GM12875 (cell line): Measurements from ENCODE around the gene MAP3K4.

Source experiments
- H3K4me3 ChIP-seq: one replicate; pipeline ENCODE4 v1.5.1; 2011; ENCODE audit warnings: low read depth, low read length, control low read depth
- TF ChIP-seq, protein P1 (sequence below): IDR thresholded peaks from 2 replicates; pipeline ENCODE4 v1.5.1; 2011; ENCODE audit warnings: low read depth, mild to moderate bottlenecking, control low read depth, inconsistent platforms, low read length, moderate library complexity, borderline replicate concordance; ENCODE audit not compliant: insufficient read depth

MAP3K4 gene

DNA sequence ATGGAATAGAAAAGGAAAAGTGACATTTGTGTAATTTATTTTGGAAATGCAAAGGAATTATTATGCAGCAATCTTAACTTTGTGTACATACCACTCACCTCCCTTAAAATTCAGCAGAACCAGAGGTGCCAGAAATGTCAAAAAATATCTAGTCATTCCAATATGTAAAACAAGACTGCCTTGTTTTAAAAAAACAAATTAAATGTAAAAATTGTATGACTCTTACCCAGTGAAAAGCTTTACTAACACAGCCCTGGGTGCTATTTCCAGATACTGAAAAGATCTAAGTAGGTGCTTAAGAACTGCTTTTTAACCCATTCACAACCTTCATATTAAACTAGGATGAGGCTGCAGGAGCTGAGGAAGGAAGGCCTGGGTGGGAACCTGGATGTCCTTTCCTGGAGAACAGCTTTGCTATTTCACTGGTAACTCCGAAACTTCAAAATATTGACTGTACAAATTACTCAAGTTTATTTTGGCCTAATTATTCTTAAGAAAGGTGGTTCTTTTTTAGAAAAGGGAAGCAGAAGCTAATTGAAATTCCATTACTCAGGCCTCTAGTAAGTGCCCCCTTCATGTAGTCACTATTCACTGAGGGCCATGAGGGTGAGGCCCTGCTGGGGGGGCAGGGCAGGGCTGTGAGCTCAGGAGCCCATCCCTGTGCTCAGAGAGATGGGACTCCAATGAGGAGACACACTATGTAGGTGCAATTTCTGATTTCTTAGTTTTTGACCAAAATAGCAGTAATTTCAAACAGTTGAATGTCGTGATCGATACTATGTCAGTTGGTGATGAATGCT, 139.6 kb downstream of the MAP3K4 start:
- TF ChIP-seq, protein P1, sequence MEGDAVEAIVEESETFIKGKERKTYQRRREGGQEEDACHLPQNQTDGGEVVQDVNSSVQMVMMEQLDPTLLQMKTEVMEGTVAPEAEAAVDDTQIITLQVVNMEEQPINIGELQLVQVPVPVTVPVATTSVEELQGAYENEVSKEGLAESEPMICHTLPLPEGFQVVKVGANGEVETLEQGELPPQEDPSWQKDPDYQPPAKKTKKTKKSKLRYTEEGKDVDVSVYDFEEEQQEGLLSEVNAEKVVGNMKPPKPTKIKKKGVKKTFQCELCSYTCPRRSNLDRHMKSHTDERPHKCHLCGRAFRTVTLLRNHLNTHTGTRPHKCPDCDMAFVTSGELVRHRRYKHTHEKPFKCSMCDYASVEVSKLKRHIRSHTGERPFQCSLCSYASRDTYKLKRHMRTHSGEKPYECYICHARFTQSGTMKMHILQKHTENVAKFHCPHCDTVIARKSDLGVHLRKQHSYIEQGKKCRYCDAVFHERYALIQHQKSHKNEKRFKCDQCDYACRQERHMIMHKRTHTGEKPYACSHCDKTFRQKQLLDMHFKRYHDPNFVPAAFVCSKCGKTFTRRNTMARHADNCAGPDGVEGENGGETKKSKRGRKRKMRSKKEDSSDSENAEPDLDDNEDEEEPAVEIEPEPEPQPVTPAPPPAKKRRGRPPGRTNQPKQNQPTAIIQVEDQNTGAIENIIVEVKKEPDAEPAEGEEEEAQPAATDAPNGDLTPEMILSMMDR: no peak
- no peak overlapping the region for H3K4me3 ChIP-seq

DNA sequence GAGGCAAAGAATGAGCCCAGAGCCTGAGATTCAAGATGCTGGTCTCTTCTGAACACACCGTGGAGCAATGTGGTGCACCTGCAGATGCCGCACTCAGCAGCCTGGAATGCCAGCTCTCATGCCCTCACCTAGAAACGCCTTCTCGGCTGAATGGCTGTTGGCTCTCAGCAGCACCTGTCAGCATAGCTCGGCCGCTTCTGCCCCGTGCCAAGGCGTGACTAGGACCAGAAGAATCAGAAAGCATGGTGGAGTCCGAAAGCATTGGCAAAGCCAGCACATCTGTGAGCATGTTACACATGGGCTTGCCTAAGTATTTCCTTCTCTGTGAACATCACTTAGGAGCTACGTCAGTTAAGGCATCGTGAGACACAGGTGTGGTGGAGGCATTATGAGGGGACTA, 140.8 kb downstream of the MAP3K4 start:
- TF ChIP-seq, protein P1: no peak
- no peak overlapping the region for H3K4me3 ChIP-seq

DNA sequence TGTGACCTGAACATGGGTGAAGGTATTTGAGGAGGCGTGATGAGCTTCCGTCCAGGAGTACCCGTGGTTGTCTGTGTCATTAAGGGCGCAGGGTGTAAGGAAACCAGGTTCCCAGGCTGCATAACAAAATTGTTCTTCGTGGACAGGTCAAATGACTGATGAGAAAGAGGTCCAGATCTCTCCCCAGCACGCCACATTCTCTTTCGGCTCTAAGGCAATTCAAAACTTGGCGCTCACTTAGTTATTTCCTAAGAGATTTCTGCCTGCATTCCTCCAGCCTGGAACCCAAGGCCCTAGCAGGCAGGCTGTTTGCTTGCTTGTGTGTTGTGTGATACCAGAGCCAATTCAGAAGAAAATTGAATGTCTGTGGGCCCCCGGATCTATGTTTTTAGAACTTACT, 142.4 kb downstream of the MAP3K4 start:
- H3K4me3 ChIP-seq: no peak overlapping the region
- TF ChIP-seq, protein P1: no peak

DNA sequence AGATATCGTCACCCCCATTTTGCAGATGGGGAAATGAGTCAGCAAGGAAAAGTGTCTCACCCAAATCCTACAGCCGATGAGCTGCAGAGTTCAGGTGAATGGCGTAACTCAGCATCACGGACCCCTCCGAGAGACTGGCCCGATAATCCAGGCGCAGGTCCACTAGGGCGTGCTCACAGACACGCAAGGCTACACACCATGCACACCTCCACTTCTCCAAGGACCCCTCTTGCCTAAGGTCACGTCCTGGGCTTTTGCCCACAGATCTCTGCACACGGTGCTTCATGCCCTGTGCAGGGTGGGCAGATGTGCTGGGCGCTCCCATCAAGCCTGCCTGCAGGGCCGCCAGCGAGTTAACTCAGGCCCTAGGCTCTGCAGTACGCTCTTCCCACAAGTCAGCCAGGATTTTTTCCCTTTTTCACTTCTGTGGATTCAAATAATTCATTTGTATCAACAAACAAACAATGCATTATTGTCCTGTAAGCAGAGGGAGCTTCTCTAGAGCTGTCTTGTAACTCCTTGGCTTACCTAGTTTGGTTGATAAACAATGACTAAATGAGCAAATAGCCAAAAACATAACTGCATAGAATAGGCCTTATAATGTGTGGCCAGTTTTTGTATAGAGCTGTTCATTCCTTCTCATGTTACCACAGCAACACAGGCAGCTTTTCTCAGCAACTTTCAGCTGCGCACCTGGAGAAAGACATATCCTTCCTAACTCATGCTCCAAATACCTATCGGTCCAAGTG, 143.2 kb downstream of the MAP3K4 start:
- H3K4me3 ChIP-seq: no peak overlapping the region
- TF ChIP-seq, protein P1: no peak

DNA sequence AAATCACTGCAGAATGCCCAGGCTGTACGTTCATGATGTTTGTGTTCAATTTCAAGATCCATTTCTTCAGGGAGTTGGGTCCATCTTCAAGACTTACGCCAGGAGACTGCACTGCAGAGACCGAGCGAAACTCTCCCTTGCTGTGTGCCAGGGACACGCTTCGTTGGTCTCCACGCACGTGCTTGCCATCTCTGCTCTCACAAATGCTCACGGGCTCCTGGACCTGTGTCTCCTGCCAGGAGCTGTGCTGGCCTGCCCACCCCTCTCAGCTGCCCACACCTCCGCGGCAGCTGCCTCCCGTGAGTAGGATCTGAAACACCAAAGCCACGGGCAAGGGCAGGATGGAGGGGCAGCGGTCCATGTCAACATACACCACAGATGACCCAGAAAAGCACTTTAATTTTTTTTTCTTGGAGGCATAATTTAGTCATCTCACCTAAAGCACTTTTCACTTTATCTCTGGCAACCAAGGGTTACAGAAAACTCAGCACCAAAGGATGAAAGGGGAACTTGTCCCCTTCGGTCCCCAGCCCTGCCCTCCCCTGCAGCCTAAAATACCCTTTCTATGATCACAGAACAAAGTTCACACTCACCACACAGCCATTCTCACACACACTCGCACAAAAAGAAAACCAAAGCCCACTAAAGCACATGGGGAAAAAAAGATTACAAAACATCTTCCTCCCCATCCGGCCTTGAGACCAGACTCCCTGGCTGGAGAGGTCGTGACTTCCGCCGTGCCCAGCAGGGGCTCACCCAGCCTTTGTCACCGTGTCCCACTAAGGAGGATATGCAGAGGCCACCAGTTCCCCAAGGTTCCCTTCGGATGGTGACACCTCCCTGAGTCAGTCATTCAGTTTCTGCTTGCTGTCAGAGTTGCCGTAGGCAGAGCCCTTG, 144.4 kb downstream of the MAP3K4 start:
- TF ChIP-seq, protein P1: no peak
- H3K4me3 ChIP-seq: no peak overlapping the region

DNA sequence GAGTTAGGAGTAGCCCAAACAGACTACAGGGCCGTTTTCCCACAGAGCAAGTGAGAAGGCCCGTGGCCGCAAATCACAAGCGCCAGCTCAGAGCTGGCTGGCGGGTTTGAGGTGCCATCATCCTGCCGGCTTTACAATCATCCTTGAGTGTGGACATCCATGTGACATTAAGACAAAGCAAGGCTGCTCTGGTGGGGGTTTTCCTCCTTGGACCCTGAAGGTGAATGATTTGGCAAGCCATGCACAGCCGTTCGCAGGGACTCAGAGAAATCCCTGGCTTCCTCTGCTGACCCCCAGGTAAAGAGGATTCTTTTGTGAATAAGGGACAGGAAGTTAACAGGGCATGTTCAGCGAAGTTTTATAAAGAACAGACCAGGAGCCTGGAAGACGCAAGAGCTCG, 145.1 kb downstream of the MAP3K4 start:
- H3K4me3 ChIP-seq: no peak overlapping the region
- TF ChIP-seq, protein P1: no peak
